Prostate gland (tissue), 2 donors: ENCODE results near the gene SLC4A2.

ENCODE experiments used
- POLR2A ChIP-seq: fragments of 450-650 bp; IDR thresholded peaks from one replicate; pipeline ENCODE4 v1.6.1; 2016; ENCODE audit warnings: antibody characterized with exemption, mild to moderate bottlenecking
- POLR2AphosphoS5 ChIP-seq: sonication (generic); formaldehyde crosslinking; IDR thresholded peaks from one replicate; pipeline ENCODE4 v1.6.1; 2017; ENCODE audit warnings: antibody characterized with exemption
- TF ChIP-seq, protein P1 (sequence below), 4 experiments: fragments of 200-600 bp in 2 of 4; fragments of 450-650 bp in 2 of 4; sonication (generic) in 2 of 4; IDR thresholded peaks; 1 replicate in 3 of 4; 2 replicates in 1 of 4; pipeline ENCODE4 v1.5.1; 2016 to 2019; ENCODE audit warnings: antibody characterized with exemption in 4 of 4, mild to moderate bottlenecking in 2 of 4, moderate library complexity in 2 of 4

DNA sequence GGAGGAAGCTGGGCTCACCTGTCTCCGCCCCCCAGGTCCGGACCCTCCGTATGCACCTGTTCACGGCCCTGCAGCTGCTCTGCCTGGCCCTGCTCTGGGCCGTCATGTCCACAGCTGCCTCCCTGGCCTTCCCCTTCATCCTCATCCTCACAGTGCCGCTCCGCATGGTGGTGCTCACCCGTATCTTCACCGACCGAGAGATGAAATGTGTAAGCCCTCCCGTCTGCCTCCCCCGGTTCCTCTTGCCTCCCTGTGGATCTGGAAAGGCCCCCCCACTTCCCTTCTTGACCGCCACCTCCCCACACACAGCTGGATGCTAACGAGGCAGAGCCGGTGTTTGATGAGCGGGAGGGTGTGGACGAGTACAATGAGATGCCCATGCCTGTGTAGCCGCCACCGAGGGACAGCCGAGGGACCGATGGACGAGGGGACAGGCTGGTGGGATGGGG lies 16.6 kb downstream of the SLC4A2 start:
- TF ChIP-seq, protein P1, sequence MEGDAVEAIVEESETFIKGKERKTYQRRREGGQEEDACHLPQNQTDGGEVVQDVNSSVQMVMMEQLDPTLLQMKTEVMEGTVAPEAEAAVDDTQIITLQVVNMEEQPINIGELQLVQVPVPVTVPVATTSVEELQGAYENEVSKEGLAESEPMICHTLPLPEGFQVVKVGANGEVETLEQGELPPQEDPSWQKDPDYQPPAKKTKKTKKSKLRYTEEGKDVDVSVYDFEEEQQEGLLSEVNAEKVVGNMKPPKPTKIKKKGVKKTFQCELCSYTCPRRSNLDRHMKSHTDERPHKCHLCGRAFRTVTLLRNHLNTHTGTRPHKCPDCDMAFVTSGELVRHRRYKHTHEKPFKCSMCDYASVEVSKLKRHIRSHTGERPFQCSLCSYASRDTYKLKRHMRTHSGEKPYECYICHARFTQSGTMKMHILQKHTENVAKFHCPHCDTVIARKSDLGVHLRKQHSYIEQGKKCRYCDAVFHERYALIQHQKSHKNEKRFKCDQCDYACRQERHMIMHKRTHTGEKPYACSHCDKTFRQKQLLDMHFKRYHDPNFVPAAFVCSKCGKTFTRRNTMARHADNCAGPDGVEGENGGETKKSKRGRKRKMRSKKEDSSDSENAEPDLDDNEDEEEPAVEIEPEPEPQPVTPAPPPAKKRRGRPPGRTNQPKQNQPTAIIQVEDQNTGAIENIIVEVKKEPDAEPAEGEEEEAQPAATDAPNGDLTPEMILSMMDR (IDR thresholded peaks at IDR 0.05) = no peak
- TF ChIP-seq POLR2A (no peak), POLR2AphosphoS5 (no peak)
